Activated CD4-positive, alpha-beta memory T cell treated with anti-CD3 and anti-CD28 coated beads, Interleukin-2, amount 10 ng/mL, durations not matched to agents 7 days and 5 days (primary cell): ENCODE measurements around the gene PRKCA. TPM values are rescaled to one million over a fixed set of nuclear protein-coding genes. Genes with fewer than 3 reads are reported as not detected.

ENCODE experiments used
- CTCF ChIA-PET: fragments of 350-600 bp; sonication (Branson Sonifier 250); formaldehyde crosslinking; loops from one replicate; lab custom pipeline; 2021; ENCODE audit warnings: antibody characterized with exemption, inconsistent platforms; lab: Charles Lee
- POLR2A ChIA-PET: fragments of 350-600 bp; sonication (Branson Sonifier 250); formaldehyde crosslinking; loops from one replicate; lab custom pipeline; 2021; ENCODE audit warnings: antibody characterized with exemption; lab: Charles Lee
- DNase-seq: peaks from one replicate; pipeline ENCODE4 v3.0.0-alpha.2; 2020
- H3K27ac Mint-ChIP-seq: one replicate; pipeline ENCODE4 v1.8.0; 2021; ENCODE audit warnings: mild to moderate bottlenecking, mixed read lengths
- H3K27me3 Mint-ChIP-seq: one replicate; pipeline ENCODE4 v1.8.0; 2021; ENCODE audit warnings: mixed read lengths
- H3K36me3 Mint-ChIP-seq: one replicate; pipeline ENCODE4 v1.8.0; 2021; ENCODE audit warnings: low read depth, mixed read lengths
- H3K4me1 Mint-ChIP-seq: one replicate; pipeline ENCODE4 v1.8.0; 2021; ENCODE audit warnings: mixed read lengths
- H3K4me3 Mint-ChIP-seq: one replicate; pipeline ENCODE4 v1.8.0; 2021; ENCODE audit warnings: mild to moderate bottlenecking, mixed read lengths
- H3K9me3 Mint-ChIP-seq: one replicate; pipeline ENCODE4 v1.8.0; 2021; ENCODE audit warnings: mixed read lengths
- total RNA-seq, 2 experiments: library from RNA; stranded (reverse); gene quantifications; one replicate each; pipeline ENCODE4 v1.2.3, GENCODE V29; 2021

The PRKCA gene
- total RNA-seq, 2 experiments from 2014 or later = 57.6 to 61.3 TPM

DNA sequence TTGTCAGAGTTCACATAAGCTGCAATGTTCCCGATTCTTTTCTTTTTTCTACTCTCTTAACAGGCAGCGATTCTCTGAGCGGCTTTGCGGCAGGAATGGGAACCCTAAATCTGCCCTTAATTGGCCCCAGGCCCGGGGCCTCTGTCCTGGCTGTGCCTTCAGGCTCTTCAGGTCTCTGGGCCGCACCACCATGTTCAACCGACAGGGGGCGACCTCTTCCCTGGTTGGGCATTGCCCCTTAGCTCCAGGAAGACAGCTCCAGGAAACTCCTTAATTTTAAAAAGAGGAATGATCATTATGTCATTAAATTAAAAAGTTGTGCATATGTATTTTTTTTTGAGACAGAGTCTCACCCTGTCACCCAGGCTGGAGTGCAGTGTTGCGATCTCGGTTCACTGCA, 552.8 kb downstream of the PRKCA start:
- CTCF ChIA-PET = interaction anchor here (0.9 kb wide), 1 partner anchor 9 kb away, joined by 3 read pairs; no protein-coding TSS in a partner anchor
- H3K9me3 Mint-ChIP-seq = no peaks in the 10 kb centered on the region
- peaks cover 12% of the 10 kb centered on the region for H3K27me3 Mint-ChIP-seq
- no peak overlapping the region for H3K4me3 Mint-ChIP-seq
- POLR2A ChIA-PET = no interaction called here
- H3K4me1 Mint-ChIP-seq = peaks cover 2% of the 10 kb centered on the region
- peak; percentile 44 for DNase-seq
- H3K27ac Mint-ChIP-seq = no peak overlapping the region
- H3K36me3 Mint-ChIP-seq = no peaks in the 10 kb centered on the region

- Mint-ChIP-seq H3K27me3 (peaks cover 21% of the 10 kb centered on the region), H3K9me3 (no peaks in the 10 kb centered on the region), H3K27ac (no peak overlapping the region), H3K4me1 (peaks cover 3% of the 10 kb centered on the region), H3K4me3 (no peak overlapping the region), H3K36me3 (no peaks in the 10 kb centered on the region)
- no peak for DNase-seq
- CTCF ChIA-PET = no interaction called here
- POLR2A ChIA-PET = no interaction called here
Observed at GRCh38 chr17:66858226-66859083, 556.0 kb downstream of the PRKCA start.

- peaks cover 3% of the 10 kb centered on the region for H3K4me1 Mint-ChIP-seq
- CTCF ChIA-PET = no interaction called here
Observed at GRCh38 chr17:66859353-66859752, 556.9 kb downstream of the PRKCA start.

DNA sequence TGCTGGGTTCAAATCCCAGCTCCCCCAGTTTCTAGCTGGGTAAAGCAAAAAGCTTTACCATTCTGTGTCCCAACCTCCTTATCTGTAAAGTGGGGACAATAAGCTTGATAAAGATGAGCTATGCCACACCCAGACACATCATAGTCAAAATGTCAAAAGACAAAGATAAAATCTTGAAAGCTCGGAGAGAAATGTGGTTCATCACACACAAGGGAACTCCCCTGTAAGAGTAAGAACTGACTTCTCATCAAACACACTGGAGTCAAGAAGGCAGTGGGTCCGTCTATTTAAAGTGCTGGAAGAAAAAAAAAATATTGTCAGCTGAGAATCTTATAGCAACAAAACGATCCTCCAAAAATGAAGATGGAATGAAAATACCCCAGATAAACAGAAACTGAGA, 557.8 kb downstream of the PRKCA start:
- no peak overlapping the region for H3K4me3 Mint-ChIP-seq
- peaks cover 2% of the 10 kb centered on the region for H3K9me3 Mint-ChIP-seq
- H3K4me1 Mint-ChIP-seq = peaks cover 3% of the 10 kb centered on the region
- peaks cover 30% of the 10 kb centered on the region for H3K27me3 Mint-ChIP-seq
- CTCF ChIA-PET = no interaction called here
- POLR2A ChIA-PET = interaction anchor here (0.7 kb wide), 1 partner anchor 379 kb away, joined by 3 read pairs; no protein-coding TSS in a partner anchor
- no peak for DNase-seq
- H3K27ac Mint-ChIP-seq = no peak overlapping the region
- H3K36me3 Mint-ChIP-seq = peaks cover 2% of the 10 kb centered on the region

More at GRCh38 chr17:66859353-66859752, 556.9 kb downstream of the PRKCA start:
- POLR2A ChIA-PET = no interaction called here
- peaks cover 2% of the 10 kb centered on the region for H3K36me3 Mint-ChIP-seq
- no peak overlapping the region for H3K27ac Mint-ChIP-seq
- DNase-seq = no peak
- no peak overlapping the region for H3K4me3 Mint-ChIP-seq
- peaks cover 29% of the 10 kb centered on the region for H3K27me3 Mint-ChIP-seq
- peaks cover 2% of the 10 kb centered on the region for H3K9me3 Mint-ChIP-seq

Other genes with a start within 250 kb of the PRKCA start
- 1 to 10 TPM; 4.5 to 4.6 TPM for gene CEP112, start 110.5 kb upstream of the PRKCA start, total RNA-seq
- not detected for gene APOH, start 73.2 kb upstream of the PRKCA start, total RNA-seq